ENCODE measurements around the gene C21orf91. TPM values are rescaled to one million over a fixed set of nuclear protein-coding genes. Genes with fewer than 3 reads are reported as not detected.

The C21orf91 gene
- total RNA-seq, 1 donor from 2014 or later = 35.8 TPM

- no peak overlapping the region for H3K27ac Mint-ChIP-seq
- H3K4me1 Mint-ChIP-seq (ENCODE audit: unreplicated experiment) = no peaks in the 10 kb centered on the region
- peaks cover 9% of the 10 kb centered on the region for H3K27me3 Mint-ChIP-seq
- H3K9me3 Mint-ChIP-seq = peaks cover 8% of the 10 kb centered on the region
- H3K4me3 Mint-ChIP-seq = no peak overlapping the region
- no peak for DNase-seq (ENCODE audit: extremely low spot score, unreplicated experiment)
- TF ChIP-seq, protein P1, sequence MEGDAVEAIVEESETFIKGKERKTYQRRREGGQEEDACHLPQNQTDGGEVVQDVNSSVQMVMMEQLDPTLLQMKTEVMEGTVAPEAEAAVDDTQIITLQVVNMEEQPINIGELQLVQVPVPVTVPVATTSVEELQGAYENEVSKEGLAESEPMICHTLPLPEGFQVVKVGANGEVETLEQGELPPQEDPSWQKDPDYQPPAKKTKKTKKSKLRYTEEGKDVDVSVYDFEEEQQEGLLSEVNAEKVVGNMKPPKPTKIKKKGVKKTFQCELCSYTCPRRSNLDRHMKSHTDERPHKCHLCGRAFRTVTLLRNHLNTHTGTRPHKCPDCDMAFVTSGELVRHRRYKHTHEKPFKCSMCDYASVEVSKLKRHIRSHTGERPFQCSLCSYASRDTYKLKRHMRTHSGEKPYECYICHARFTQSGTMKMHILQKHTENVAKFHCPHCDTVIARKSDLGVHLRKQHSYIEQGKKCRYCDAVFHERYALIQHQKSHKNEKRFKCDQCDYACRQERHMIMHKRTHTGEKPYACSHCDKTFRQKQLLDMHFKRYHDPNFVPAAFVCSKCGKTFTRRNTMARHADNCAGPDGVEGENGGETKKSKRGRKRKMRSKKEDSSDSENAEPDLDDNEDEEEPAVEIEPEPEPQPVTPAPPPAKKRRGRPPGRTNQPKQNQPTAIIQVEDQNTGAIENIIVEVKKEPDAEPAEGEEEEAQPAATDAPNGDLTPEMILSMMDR (conservative IDR thresholded peaks at IDR 0.05) = no peak
- H3K36me3 Mint-ChIP-seq = peaks cover 56% of the 10 kb centered on the region
Observed at GRCh38 chr21:17786071-17786850, 32.9 kb downstream of the C21orf91 start.

DNA sequence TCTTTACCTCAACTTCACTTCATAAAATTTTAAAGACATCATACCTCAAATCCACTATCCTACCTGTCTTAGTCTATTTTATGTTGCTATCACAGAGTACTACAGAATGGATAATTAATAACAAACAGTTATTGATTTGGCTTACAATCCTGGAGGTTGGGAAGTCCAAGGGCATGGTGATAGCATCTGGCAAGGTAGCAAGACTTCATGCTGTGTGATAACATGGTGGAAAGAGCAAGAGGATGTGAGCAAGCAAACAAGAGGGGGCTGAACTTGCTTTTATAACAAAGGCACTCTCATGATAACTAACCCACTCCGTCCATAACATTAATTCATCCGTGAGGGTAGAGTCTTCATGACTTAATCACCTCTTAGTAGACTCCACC is 33.8 kb downstream of the C21orf91 start:
- no peaks in the 10 kb centered on the region for H3K4me1 Mint-ChIP-seq (ENCODE audit: unreplicated experiment)

DNA sequence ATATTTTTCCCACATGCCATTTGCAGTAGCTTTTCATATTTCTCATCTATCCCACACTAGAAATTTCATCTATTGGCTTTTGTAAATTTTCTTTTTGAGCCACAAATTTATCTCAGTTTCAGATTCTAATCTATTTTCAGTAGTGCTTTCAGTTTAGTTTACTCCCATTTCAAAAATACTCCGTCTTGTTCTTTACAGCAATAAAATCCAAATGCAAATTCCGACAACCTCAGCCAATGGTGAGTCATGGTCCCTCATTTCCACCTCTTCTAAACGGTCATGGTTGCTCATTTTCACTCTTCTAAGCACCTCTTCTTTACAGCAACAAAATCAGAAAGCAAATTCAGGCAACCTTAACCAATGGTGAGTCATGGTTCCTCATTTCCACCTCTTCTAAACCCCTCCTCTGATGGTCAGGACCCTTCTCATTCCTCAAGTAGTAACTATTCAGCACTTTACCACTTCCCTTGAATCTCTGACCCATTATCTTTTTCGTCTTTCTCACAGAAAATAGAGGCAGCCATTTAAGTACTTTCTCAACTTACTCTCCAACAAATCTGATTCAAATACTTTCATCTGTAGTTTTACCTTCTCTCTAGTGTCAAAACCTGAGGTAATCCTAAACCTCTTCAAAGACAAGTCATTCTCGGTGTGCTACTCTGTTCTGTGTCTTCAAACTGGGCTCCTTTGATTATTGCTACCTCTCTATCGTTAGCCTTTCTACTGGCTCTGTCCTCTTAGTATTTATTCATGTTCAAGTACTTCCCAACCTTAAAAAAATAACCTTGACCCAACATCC is 34.4 kb downstream of the C21orf91 start:
- Mint-ChIP-seq H3K4me1 (ENCODE audit: unreplicated experiment) (no peaks in the 10 kb centered on the region), H3K27me3 (peaks cover 9% of the 10 kb centered on the region), H3K9me3 (peaks cover 8% of the 10 kb centered on the region), H3K4me3 (no peak overlapping the region), H3K36me3 (peaks cover 53% of the 10 kb centered on the region), H3K27ac (no peak overlapping the region)
- no peak for DNase-seq (ENCODE audit: extremely low spot score, unreplicated experiment)
- TF ChIP-seq, protein P1 (conservative IDR thresholded peaks at IDR 0.05) = no peak

More for the DNA sequence above, 33.8 kb downstream of the C21orf91 start:
- TF ChIP-seq, protein P1 (conservative IDR thresholded peaks at IDR 0.05) = no peak
- Mint-ChIP-seq H3K27ac (no peak overlapping the region), H3K27me3 (peaks cover 9% of the 10 kb centered on the region), H3K36me3 (peaks cover 53% of the 10 kb centered on the region), H3K4me3 (no peak overlapping the region), H3K9me3 (peaks cover 8% of the 10 kb centered on the region)
- DNase-seq (ENCODE audit: extremely low spot score, unreplicated experiment) = no peak

- Mint-ChIP-seq H3K4me3 (no peak overlapping the region), H3K27ac (no peak overlapping the region), H3K9me3 (peaks cover 8% of the 10 kb centered on the region), H3K36me3 (peaks cover 53% of the 10 kb centered on the region), H3K27me3 (peaks cover 9% of the 10 kb centered on the region), H3K4me1 (ENCODE audit: unreplicated experiment) (no peaks in the 10 kb centered on the region)
- TF ChIP-seq, protein P1 (conservative IDR thresholded peaks at IDR 0.05) = no peak
- no peak for DNase-seq (ENCODE audit: extremely low spot score, unreplicated experiment)
Observed at GRCh38 chr21:17784180-17784598, 35.0 kb downstream of the C21orf91 start.

DNA sequence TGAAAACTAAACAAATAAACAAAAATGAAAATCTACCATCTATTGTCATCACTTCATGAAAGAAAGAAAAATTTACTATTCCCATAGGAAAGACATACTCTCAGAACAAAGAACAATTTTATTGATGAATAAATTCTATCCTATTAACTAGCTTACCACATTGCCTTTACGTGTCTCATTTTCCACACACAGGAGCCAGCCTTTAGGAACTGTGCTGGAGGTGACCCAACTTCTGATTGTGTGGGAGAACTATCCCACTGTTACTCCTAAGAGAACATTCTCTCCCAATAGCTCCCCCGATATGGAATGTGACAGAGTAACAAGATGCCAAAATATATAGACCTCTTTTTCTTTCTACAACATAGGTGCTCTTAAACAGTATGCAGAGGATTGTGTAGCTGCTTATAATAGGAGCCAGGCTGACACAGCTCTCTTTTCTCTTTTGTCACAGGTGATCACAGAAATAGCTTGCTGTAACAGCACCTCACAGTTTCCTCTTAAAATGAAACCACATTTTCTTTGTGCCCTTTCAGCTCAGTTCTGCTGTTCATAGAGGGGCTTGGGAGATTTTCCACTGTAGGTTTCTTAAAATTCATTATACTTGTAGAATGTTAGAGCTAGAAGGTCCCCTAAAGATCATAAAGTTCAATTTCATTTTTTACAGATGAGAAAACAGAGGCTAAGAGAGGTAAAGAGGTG is 35.5 kb downstream of the C21orf91 start:
- TF ChIP-seq, protein P1 (conservative IDR thresholded peaks at IDR 0.05) = no peak
- no peak overlapping the region for H3K4me3 Mint-ChIP-seq
- peaks cover 53% of the 10 kb centered on the region for H3K36me3 Mint-ChIP-seq
- no peak overlapping the region for H3K27ac Mint-ChIP-seq
- no peak for DNase-seq (ENCODE audit: extremely low spot score, unreplicated experiment)
- peaks cover 8% of the 10 kb centered on the region for H3K9me3 Mint-ChIP-seq
- H3K27me3 Mint-ChIP-seq = peaks cover 9% of the 10 kb centered on the region
- H3K4me1 Mint-ChIP-seq (ENCODE audit: unreplicated experiment) = no peaks in the 10 kb centered on the region
